Endothelial cell of umbilical vein (primary cell): Measurements from ENCODE around the gene MERTK.

Experiments
- EZH2 ChIP-seq: IDR thresholded peaks from 2 replicates; pipeline ENCODE4 v1.6.1; 2012; ENCODE audit warnings: borderline replicate concordance, low read depth, mild to moderate bottlenecking, moderate library complexity, low read length, inconsistent platforms; ENCODE audit not compliant: severe bottlenecking
- JUN ChIP-seq: IDR thresholded peaks from 2 replicates; pipeline ENCODE4 v1.6.1; 2011; ENCODE audit warnings: borderline replicate concordance, low read depth; ENCODE audit not compliant: insufficient read length, insufficient read depth
- MYC ChIP-seq: IDR thresholded peaks from one replicate; pipeline ENCODE4 v1.6.1; 2011; ENCODE audit warnings: mild to moderate bottlenecking, low read depth, low read length
- POLR2A ChIP-seq: IDR thresholded peaks from 2 replicates; pipeline ENCODE4 v1.6.1; 2012; ENCODE audit warnings: low read depth, mild to moderate bottlenecking, control low read depth, low read length
- POLR2AphosphoS5 ChIP-seq: IDR thresholded peaks from 2 replicates; pipeline ENCODE4 v1.6.1; 2012; ENCODE audit warnings: low read depth, mild to moderate bottlenecking, control low read depth, low read length, moderate library complexity; ENCODE audit not compliant: insufficient read depth
- TF ChIP-seq, protein P1 (sequence below): IDR thresholded peaks from 2 replicates; pipeline ENCODE4 v1.6.1; 2011; ENCODE audit not compliant: insufficient read depth, insufficient read length
- TF ChIP-seq, protein P2 (sequence below), 2 donors: IDR thresholded peaks; 1 replicate in 1 of 2; 2 replicates in 1 of 2; pipeline ENCODE4 v1.5.1; 2011; ENCODE audit warnings: low read length in 2 of 2, mild to moderate bottlenecking in 2 of 2, moderate library complexity in 2 of 2, control low read depth in 1 of 2, inconsistent platforms in 1 of 2, low read depth in 1 of 2; ENCODE audit not compliant: insufficient read depth in 1 of 2; ENCODE audit errors: extremely low read depth in 1 of 2

DNA sequence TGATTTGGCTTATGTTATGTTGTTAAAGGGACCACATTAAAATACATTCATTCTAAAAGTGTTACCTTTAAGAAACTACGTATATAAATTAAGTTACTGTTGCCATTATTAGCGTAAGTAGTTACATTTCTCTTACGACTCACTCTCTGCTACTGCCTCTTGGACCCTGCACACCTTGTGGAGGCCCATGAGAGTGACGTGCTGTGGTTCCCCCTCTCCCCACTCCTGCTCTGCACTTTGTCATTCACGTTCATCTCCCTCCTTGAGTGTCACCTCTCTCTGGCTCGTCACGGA is 830 bp upstream of the MERTK start:
- TF ChIP-seq, protein P1, sequence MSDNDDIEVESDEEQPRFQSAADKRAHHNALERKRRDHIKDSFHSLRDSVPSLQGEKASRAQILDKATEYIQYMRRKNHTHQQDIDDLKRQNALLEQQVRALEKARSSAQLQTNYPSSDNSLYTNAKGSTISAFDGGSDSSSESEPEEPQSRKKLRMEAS = no peak
- TF ChIP-seq, protein P2, sequence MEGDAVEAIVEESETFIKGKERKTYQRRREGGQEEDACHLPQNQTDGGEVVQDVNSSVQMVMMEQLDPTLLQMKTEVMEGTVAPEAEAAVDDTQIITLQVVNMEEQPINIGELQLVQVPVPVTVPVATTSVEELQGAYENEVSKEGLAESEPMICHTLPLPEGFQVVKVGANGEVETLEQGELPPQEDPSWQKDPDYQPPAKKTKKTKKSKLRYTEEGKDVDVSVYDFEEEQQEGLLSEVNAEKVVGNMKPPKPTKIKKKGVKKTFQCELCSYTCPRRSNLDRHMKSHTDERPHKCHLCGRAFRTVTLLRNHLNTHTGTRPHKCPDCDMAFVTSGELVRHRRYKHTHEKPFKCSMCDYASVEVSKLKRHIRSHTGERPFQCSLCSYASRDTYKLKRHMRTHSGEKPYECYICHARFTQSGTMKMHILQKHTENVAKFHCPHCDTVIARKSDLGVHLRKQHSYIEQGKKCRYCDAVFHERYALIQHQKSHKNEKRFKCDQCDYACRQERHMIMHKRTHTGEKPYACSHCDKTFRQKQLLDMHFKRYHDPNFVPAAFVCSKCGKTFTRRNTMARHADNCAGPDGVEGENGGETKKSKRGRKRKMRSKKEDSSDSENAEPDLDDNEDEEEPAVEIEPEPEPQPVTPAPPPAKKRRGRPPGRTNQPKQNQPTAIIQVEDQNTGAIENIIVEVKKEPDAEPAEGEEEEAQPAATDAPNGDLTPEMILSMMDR (IDR thresholded peaks at IDR 0.05; ENCODE audit: extremely low read depth in 1 of 2, insufficient read depth in 1 of 2, low read depth in 1 of 2, low read length in 2 of 2) = no peak
- TF ChIP-seq POLR2AphosphoS5 (no peak), EZH2 (no peak), POLR2A (no peak), JUN (no peak), MYC (no peak)
